Glomerular visceral epithelial cell (primary cell): ENCODE results near the gene SPO11.

Source experiments
- DNase-seq: peaks from one replicate; pipeline ENCODE4 v3.0.0-alpha.2; 2016; ENCODE audit errors: extremely low spot score

SPO11 gene

GRCh38 chr20:57329608-57330221 is at the start of gene SPO11:
Gene SPO11 (plus strand): TSS chr20:57329803. CDS start chr20:57329868, 65 bp downstream.
- no peak for DNase-seq

- DNase-seq = no peak
Observed at GRCh38 chr20:57280221-57280620, 49.4 kb upstream of the SPO11 start.

GRCh38 chr20:57281900-57282299 is 47.7 kb upstream of the SPO11 start:
- DNase-seq = no peak

- DNase-seq = no peak
Observed at GRCh38 chr20:57282670-57283361, 46.8 kb upstream of the SPO11 start.

GRCh38 chr20:57283860-57284259 is 45.7 kb upstream of the SPO11 start:
- DNase-seq = no peak

GRCh38 chr20:57287007-57287880 is 42.4 kb upstream of the SPO11 start:
- no peak for DNase-seq

GRCh38 chr20:57287901-57288300 is 41.7 kb upstream of the SPO11 start:
- DNase-seq = no peak

GRCh38 chr20:57288651-57289277 is 40.8 kb upstream of the SPO11 start:
- no peak for DNase-seq

GRCh38 chr20:57289391-57290177 is 40.0 kb upstream of the SPO11 start:
- no peak for DNase-seq

GRCh38 chr20:57290178-57290484 is 39.5 kb upstream of the SPO11 start:
- no peak for DNase-seq

- no peak for DNase-seq
Observed at GRCh38 chr20:57291003-57291402, 38.6 kb upstream of the SPO11 start.

- no peak for DNase-seq
Observed at GRCh38 chr20:57291694-57292093, 37.9 kb upstream of the SPO11 start.

GRCh38 chr20:57292611-57293010 is 37.0 kb upstream of the SPO11 start:
- DNase-seq = no peak

- no peak for DNase-seq
Observed at GRCh38 chr20:57293995-57294394, 35.6 kb upstream of the SPO11 start.

GRCh38 chr20:57294550-57294949 is 35.1 kb upstream of the SPO11 start:
- DNase-seq = no peak

- no peak for DNase-seq
Observed at GRCh38 chr20:57298457-57298856, 31.1 kb upstream of the SPO11 start.

- DNase-seq = no peak
Observed at GRCh38 chr20:57301026-57301425, 28.6 kb upstream of the SPO11 start.

- DNase-seq = no peak
Observed at GRCh38 chr20:57306747-57307146, 22.9 kb upstream of the SPO11 start.

- DNase-seq = no peak
Observed at GRCh38 chr20:57308451-57309271, 20.9 kb upstream of the SPO11 start.

- DNase-seq = no peak
Observed at GRCh38 chr20:57309544-57310115, 20.0 kb upstream of the SPO11 start.
